Suprapubic skin (tissue), 4 donors: ENCODE measurements around the gene MAP7.

ENCODE experiments used
- EP300 ChIP-seq: sonication (generic); formaldehyde crosslinking; IDR thresholded peaks from one replicate; pipeline ENCODE4 v1.6.1; 2017; ENCODE audit warnings: antibody characterized with exemption
- POLR2A ChIP-seq, 2 donors: fragments of 450-650 bp; IDR thresholded peaks; one replicate each; pipeline ENCODE4 v1.6.1; 2017; ENCODE audit warnings: antibody characterized with exemption in 2 of 2, mild to moderate bottlenecking in 2 of 2, moderate library complexity in 2 of 2
- POLR2AphosphoS5 ChIP-seq, 3 donors: sonication (generic); formaldehyde crosslinking; IDR thresholded peaks; one replicate each; pipeline ENCODE4 v1.6.1; 2017; ENCODE audit warnings: antibody characterized with exemption in 3 of 3
- TF ChIP-seq, protein P1 (sequence below), 2 donors: fragments of 200-600 bp in 1 of 2; fragments of 450-650 bp in 1 of 2; sonication (generic) in 1 of 2; IDR thresholded peaks; one replicate each; pipeline ENCODE4 v1.5.1; 2016 to 2019; ENCODE audit warnings: antibody characterized with exemption in 2 of 2, mild to moderate bottlenecking in 1 of 2, moderate library complexity in 1 of 2

DNA sequence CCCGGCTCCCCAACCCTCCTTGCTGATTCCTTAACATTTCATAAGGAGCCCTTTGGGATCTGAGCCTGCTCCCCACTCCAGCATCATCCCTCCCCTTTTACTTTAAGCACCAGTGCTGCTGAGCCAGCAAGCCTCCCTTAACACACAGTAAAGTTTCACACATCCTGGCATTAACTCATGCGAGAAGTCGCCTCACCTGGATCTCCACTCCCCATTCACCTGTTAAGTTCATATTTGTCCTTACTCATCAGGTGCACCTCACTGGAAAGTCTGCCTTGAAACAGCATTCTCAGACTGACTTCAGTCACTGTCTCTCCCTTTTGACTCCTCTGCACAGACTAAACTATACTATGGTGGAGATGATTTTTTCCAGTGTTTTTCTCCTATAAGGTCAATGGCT, 47.8 kb upstream of the MAP7 start:
- TF ChIP-seq POLR2A (IDR thresholded peaks at IDR 0.05) (no peak), POLR2AphosphoS5 (IDR thresholded peaks at IDR 0.05) (no peak), EP300 (no peak)
- TF ChIP-seq, protein P1, sequence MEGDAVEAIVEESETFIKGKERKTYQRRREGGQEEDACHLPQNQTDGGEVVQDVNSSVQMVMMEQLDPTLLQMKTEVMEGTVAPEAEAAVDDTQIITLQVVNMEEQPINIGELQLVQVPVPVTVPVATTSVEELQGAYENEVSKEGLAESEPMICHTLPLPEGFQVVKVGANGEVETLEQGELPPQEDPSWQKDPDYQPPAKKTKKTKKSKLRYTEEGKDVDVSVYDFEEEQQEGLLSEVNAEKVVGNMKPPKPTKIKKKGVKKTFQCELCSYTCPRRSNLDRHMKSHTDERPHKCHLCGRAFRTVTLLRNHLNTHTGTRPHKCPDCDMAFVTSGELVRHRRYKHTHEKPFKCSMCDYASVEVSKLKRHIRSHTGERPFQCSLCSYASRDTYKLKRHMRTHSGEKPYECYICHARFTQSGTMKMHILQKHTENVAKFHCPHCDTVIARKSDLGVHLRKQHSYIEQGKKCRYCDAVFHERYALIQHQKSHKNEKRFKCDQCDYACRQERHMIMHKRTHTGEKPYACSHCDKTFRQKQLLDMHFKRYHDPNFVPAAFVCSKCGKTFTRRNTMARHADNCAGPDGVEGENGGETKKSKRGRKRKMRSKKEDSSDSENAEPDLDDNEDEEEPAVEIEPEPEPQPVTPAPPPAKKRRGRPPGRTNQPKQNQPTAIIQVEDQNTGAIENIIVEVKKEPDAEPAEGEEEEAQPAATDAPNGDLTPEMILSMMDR (IDR thresholded peaks at IDR 0.05), result no peak
